Heart left ventricle (tissue), 16 donors: Measurements from ENCODE around the gene GPR171. TPM values are rescaled to one million over a fixed set of nuclear protein-coding genes. Genes with fewer than 3 reads are reported as not detected.

Source experiments
- ATAC-seq, 4 donors: fragments of 200-7000 bp; cut with Tn5 transposase; one replicate each; pipeline ENCODE4 v1.9.1; 2020 to 2022; ENCODE audit warnings: moderate library complexity in 4 of 4, mild to moderate bottlenecking in 3 of 4, moderate number of reproducible peaks in 1 of 4
- DNase-seq, 5 donors: peaks; one replicate each; pipeline ENCODE4 v3.0.0-alpha.2; 2020
- H3K27ac ChIP-seq, 12 donors: fragments of 200-600 bp; sonication (generic) in 4 of 12; one replicate each; pipeline versions ENCODE4 v1.5.0 to v1.8.0; 2016 to 2022; ENCODE audit warnings: mild to moderate bottlenecking in 2 of 12
- H3K27me3 ChIP-seq, 9 donors: fragments of 200-600 bp; sonication (generic) in 2 of 9; one replicate each; pipeline versions ENCODE4 v1.5.1 to v1.8.0; 2016 to 2022; ENCODE audit warnings: mild to moderate bottlenecking in 3 of 9
- H3K36me3 ChIP-seq, 9 donors: fragments of 200-600 bp; sonication (generic) in 2 of 9; one replicate each; pipeline versions ENCODE4 v1.5.0 to v1.8.0; 2018 to 2022; ENCODE audit warnings: mild to moderate bottlenecking in 2 of 9
- H3K4me1 ChIP-seq, 12 donors: fragments of 200-600 bp; sonication (generic) in 4 of 12; one replicate each; pipeline versions ENCODE4 v1.5.0 to v1.8.0; 2016 to 2022; ENCODE audit warnings: mild to moderate bottlenecking in 3 of 12
- H3K4me3 ChIP-seq, 12 donors: fragments of 200-600 bp; sonication (generic) in 4 of 12; one replicate each; pipeline versions ENCODE4 v1.5.0 to v1.8.0; 2017 to 2022; ENCODE audit warnings: mild to moderate bottlenecking in 9 of 12, moderate library complexity in 4 of 12
- H3K9me3 ChIP-seq, 12 donors: fragments of 200-600 bp; sonication (generic) in 4 of 12; one replicate each; pipeline versions ENCODE4 v1.5.0 to v1.8.0; 2016 to 2022; ENCODE audit warnings: mild to moderate bottlenecking in 1 of 12
- POLR2A ChIP-seq, 2 donors: fragments of 450-650 bp; IDR thresholded peaks; one replicate each; pipeline ENCODE4 v1.6.1; 2017; ENCODE audit warnings: antibody characterized with exemption in 2 of 2, mild to moderate bottlenecking in 2 of 2, moderate library complexity in 2 of 2
- WGBS, 4 donors: extraction: QIAGEN DNeasy Blood & Tissue Kit in 2 of 4; methylation state at CpG; one replicate each; pipeline versions ENCODE4 v1.1.5 to v1.1.7; 2013 to 2018; 5-methylcytosine and 5-hydroxymethylcytosine counted together
- intact Hi-C, 10 donors: fragments of 100-400 bp; cut with DNase I; formaldehyde crosslinking; loops; one replicate each; pipeline versions ENCODE4 v1.11.1 to v1.14.2; 2022
- polyA plus RNA-seq, 2 donors: library from polyadenylated mRNA; stranded (reverse); fragments of 200-250 nt; gene quantifications; one replicate each; pipeline ENCODE4 v1.2.3, GENCODE V29; 2013
- total RNA-seq, 9 donors: library from RNA; depleted of rRNA in 2 of 9; stranded (reverse); fragments of >200 nt in 2 of 9; fragmentation: NEBNext Ultra II Directional in 3 of 9; extraction: Animal tissue kit (Norgen Biotek cat#: 25700) in 3 of 9; gene quantifications; one replicate each; pipeline versions ENCODE4 v1.1.0 to v1.2.4, GENCODE V29; 2016 to 2023
- TF ChIP-seq, protein P1 (sequence below), 12 donors: fragments of 200-600 bp; sonication (generic) in 4 of 12; IDR thresholded peaks; one replicate each; pipeline versions ENCODE4 v1.5.0 to v1.8.0; 2018 to 2022; ENCODE audit warnings: antibody characterized with exemption in 12 of 12, mild to moderate bottlenecking in 5 of 12
- donor health status: ischemic (EF 13 %, LVEDD 7.1; RV severe dilation, severe dysfunction).
- donor health status: healthy with polysubstance abuse.
- donor health status: DM: no; HTN: yes; CAD: no.
- donor health status: DM: no; HTN: no; CAD: no.
- donor health status: ischemic (EF 25% LVEDD 6.9; RV normal size, moderate dysfunction).
- donor health status: ischemic (EF 25% LVEDD 5.7; RV mildly dilated, moderate dysfunction).
- donor health status: healthy.
- donor health status: DM: yes; HTN: yes; CAD: no.
- donor health status: ischemic (EF 35%, LVEDD 5.7; RV mildly dilated, moderate dysfunction).
- donor health status: nonischemic (EF 11% LVEDD 7.7; RV severe dilation, severe dysfunction).
- donor health status: DM: yes; HTN: yes; CAD: no.
- donor health status: PGD.
- donor health status: ischemic (EF 29% LVEDD 5.4; RV normal size, mild dysfunction).
- donor health status: nonischemic (EF 23%, LVEDD 6.1; RV moderate dilation, normal function).

Gene GPR171
- total and polyA plus RNA-seq, 11 donors, result 0.18 to 2.1 (median 0.34) TPM; not detected in 5

DNA sequence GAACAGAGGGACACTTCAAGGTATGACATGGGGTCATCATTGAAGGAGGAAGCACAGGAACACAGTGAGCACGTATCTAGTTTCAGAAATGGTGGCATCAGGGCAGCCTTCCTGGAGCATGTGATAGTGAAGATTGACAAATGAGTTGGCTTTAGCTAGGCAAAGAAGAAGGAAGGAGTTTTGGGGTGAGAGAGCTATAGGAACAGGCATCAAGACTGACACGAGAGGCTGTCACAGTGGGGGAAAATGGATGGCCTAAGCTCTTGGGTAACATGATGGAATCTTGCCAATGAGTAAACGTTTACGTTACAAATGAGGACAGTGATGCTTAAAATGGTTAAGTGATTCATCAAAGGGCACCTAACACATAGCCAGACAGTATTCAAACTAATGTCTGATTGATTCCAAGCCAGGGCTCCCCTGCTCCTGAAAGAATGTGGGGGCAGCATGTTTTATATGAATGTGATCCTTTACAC lies 23.1 kb upstream of the GPR171 start:
- no peak for DNase-seq
- intact Hi-C loops, result loop anchor here (2.0 to 10.0 kb wide), 12 partner anchors 54 to 691 kb away; partner anchors contain the start of gene P2RY13 (in 1 of the 10)
- no peaks in the 10 kb centered on the region for H3K36me3 ChIP-seq
- no peaks in the 10 kb centered on the region for H3K9me3 ChIP-seq
- 69 to 76% (median 71%) methylated on average over 4 of the region's 4 CpGs for WGBS, 4 donors
- H3K27me3 ChIP-seq, result no peaks in the 10 kb centered on the region
- TF ChIP-seq POLR2A (IDR thresholded peaks at IDR 0.05), result no peak
- TF ChIP-seq, protein P1, sequence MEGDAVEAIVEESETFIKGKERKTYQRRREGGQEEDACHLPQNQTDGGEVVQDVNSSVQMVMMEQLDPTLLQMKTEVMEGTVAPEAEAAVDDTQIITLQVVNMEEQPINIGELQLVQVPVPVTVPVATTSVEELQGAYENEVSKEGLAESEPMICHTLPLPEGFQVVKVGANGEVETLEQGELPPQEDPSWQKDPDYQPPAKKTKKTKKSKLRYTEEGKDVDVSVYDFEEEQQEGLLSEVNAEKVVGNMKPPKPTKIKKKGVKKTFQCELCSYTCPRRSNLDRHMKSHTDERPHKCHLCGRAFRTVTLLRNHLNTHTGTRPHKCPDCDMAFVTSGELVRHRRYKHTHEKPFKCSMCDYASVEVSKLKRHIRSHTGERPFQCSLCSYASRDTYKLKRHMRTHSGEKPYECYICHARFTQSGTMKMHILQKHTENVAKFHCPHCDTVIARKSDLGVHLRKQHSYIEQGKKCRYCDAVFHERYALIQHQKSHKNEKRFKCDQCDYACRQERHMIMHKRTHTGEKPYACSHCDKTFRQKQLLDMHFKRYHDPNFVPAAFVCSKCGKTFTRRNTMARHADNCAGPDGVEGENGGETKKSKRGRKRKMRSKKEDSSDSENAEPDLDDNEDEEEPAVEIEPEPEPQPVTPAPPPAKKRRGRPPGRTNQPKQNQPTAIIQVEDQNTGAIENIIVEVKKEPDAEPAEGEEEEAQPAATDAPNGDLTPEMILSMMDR (IDR thresholded peaks at IDR 0.05), result no peak
- H3K4me3 ChIP-seq, result no peak overlapping the region
- peak overlapping the region in 1 of 12 donors; percentile 9 for H3K27ac ChIP-seq
- no peak for ATAC-seq
- peaks cover 0 to 44% (median 14%) of the 10 kb centered on the region in 12 donors for H3K4me1 ChIP-seq

DNA sequence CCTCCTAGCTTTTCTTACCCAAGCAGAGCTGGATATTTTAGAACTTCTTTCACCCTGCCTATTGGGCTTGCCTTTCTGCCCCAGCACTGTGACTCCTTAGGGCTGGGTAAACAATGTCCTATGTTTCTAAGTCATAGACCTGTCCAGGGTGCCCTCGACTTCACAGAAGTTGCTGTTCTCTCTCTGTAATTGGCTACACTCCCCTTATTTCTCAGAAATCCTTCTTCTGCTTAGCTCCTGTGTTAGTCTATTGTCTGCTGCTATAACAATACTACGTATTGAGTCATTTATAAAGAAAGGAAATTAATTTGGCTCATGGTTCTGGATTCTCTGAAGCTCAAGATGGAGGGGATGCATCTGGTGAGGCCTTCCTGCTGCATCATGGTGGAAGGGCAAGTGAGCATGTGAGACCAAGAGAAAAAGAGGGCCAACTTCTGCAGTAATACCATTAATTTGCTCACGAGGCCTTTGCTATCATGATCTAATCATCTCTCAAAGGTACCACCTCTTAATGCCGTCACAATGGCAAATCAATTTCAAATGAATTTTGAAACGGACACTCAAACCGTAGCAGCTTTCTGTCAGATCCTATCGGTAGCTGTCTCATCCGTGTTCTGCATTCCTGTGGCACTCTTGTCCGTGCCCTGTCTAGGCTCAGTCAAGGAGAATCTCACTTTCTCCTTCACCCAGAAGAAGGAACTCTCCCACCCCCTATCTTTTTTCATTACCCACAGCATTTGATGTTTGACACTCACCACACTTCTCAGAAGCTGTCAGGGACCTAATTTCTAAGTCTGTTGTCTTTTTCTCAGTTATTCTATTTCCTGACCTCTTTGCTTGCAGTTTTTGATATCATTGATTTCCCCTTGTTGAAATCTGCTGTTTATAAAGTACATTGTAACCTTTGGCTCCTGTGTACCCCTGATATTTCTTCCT lies 22.3 kb upstream of the GPR171 start:
- intact Hi-C loops, result loop anchor here in 9 of 10 donors (5.0 to 10.0 kb wide), 9 partner anchors 53 to 692 kb away; partner anchors contain the start of gene P2RY13 (in 1 of the 9)
- peak overlapping the region in 1 of 12 donors; percentile 9 for H3K27ac ChIP-seq

DNA sequence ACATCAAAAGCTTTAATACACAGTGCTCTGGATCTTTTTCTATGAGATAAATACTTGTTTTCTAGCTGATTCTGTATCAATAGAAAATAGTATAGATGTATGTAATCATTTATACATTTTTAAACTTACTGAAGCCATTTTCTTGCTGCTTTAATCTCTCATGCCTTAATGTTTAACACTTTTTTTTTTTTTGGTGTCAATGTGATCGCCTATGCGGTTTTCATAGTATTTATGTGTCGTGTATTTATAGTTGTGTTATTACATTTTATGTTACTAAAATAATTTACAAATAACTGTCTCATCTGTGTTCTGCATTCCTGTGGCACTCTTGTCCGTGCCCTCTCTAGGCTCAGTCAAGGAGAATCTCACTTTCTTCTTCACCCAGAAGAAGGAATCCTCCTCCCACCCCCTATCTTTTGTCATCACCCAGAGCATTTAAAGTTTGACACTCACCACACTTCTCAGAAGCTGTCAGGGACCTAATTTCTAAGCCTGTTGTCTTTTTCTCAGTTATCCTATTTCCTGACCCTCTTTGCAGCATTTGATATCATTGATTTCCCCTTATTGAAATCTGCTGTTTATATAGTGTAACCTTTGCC lies 21.4 kb upstream of the GPR171 start:
- TF ChIP-seq POLR2A (IDR thresholded peaks at IDR 0.05), result no peak
- TF ChIP-seq, protein P1 (IDR thresholded peaks at IDR 0.05), result no peak
- 83 to 92% (median 89%) methylated on average over 4 of the region's 4 CpGs for WGBS, 4 donors
- intact Hi-C loops, result loop anchor here in 4 of 10 donors (10.0 kb wide), 2 partner anchors 610 to 690 kb away; no protein-coding TSS in a partner anchor
- ATAC-seq (no peak), DNase-seq (no peak)
- H3K36me3 ChIP-seq, result no peaks in the 10 kb centered on the region
- H3K27ac ChIP-seq, result no peak overlapping the region
- no peak overlapping the region for H3K4me3 ChIP-seq
- peaks cover 0 to 33% (median 13%) of the 10 kb centered on the region in 12 donors for H3K4me1 ChIP-seq
- H3K9me3 ChIP-seq, result no peaks in the 10 kb centered on the region
- H3K27me3 ChIP-seq, result no peaks in the 10 kb centered on the region

More for the DNA sequence above, 22.3 kb upstream of the GPR171 start:
- H3K4me1 ChIP-seq, result peaks cover 0 to 40% (median 11%) of the 10 kb centered on the region in 12 donors
- ATAC-seq (no peak), DNase-seq (no peak)
- no peaks in the 10 kb centered on the region for H3K36me3 ChIP-seq
- H3K9me3 ChIP-seq, result no peaks in the 10 kb centered on the region
- 67 to 82% (median 78%) methylated on average over 9 of the region's 9 CpGs for WGBS, 4 donors
- no peak for TF ChIP-seq POLR2A (IDR thresholded peaks at IDR 0.05)
- TF ChIP-seq, protein P1 (IDR thresholded peaks at IDR 0.05), result no peak
- no peak overlapping the region for H3K4me3 ChIP-seq
- H3K27me3 ChIP-seq, result no peaks in the 10 kb centered on the region

DNA sequence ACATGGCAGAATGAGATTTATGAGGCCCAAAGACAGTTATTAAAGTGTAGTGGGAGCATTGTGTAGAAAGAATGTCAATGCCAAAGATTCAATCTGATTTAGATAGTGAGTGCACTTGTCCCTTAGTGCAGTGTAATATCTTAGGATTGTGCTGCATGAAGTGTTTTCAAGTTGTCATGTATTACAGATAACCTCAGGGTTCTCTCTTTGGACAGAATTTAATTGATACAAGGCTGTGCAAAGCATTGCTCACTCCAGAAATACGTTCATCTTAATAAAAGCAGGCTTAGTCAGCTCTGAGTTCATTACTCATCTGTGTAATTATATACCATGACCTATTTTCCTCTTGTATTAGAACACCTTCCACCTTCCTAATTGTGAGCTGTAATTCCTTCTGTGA lies 16.0 kb upstream of the GPR171 start:
- 15 to 31% (median 24%) methylated on average over 1 of the region's 1 CpG for WGBS, 4 donors
- ATAC-seq, result peak in 2 of 4 donors; percentile 67 to 74
- H3K4me1 ChIP-seq, result peaks cover 0 to 35% (median 16%) of the 10 kb centered on the region in 12 donors

More for the DNA sequence above, 16.0 kb upstream of the GPR171 start:
- H3K27ac ChIP-seq, result no peak overlapping the region
- no peaks in the 10 kb centered on the region for H3K9me3 ChIP-seq
- H3K4me3 ChIP-seq, result no peak overlapping the region
- DNase-seq, result no peak
- H3K27me3 ChIP-seq, result no peaks in the 10 kb centered on the region
- intact Hi-C loops, result no loop called here
- H3K36me3 ChIP-seq, result no peaks in the 10 kb centered on the region
- TF ChIP-seq POLR2A (IDR thresholded peaks at IDR 0.05), result no peak
